IMR-90 (cell line): ENCODE data around the gene NQO2.

Source experiments
- BHLHE40 ChIP-seq: fragments of 150-350 bp; IDR thresholded peaks from 2 replicates; pipeline ENCODE4 v1.6.1; 2016; ENCODE audit warnings: mild to moderate bottlenecking, low read depth, low read length
- CHD1 ChIP-seq: IDR thresholded peaks from 2 replicates; pipeline ENCODE4 v1.6.1; 2012; ENCODE audit warnings: low read depth, low read length, improper control_type of control experiment
- FOS ChIP-seq: fragments of 150-350 bp; IDR thresholded peaks from 2 replicates; pipeline ENCODE4 v1.6.1; 2016; ENCODE audit warnings: low read depth, low read length
- MAZ ChIP-seq: IDR thresholded peaks from 2 replicates; pipeline ENCODE4 v1.6.1; 2012; ENCODE audit warnings: low read depth, mild to moderate bottlenecking, low read length, improper control_type of control experiment, moderate library complexity, borderline replicate concordance
- MXI1 ChIP-seq: IDR thresholded peaks from 2 replicates; pipeline ENCODE4 v1.6.1; 2012; ENCODE audit warnings: low read depth, mild to moderate bottlenecking, low read length, moderate library complexity, borderline replicate concordance
- POLR2A ChIP-seq: IDR thresholded peaks from 2 replicates; pipeline ENCODE4 v1.6.1; 2012; ENCODE audit warnings: mild to moderate bottlenecking, low read depth, low read length
- RAD21 ChIP-seq: IDR thresholded peaks from 2 replicates; pipeline ENCODE4 v1.6.1; 2012; ENCODE audit warnings: low read length, improper control_type of control experiment
- RCOR1 ChIP-seq: IDR thresholded peaks from 2 replicates; pipeline ENCODE4 v1.6.1; 2012; ENCODE audit warnings: mild to moderate bottlenecking, low read length, improper control_type of control experiment; ENCODE audit not compliant: insufficient replicate concordance
- RFX5 ChIP-seq: IDR thresholded peaks from 2 replicates; pipeline ENCODE4 v1.8.0; 2012; ENCODE audit warnings: low read depth, mild to moderate bottlenecking, low read length, moderate library complexity
- SMC3 ChIP-seq: fragments of 150-350 bp; IDR thresholded peaks from 2 replicates; pipeline ENCODE4 v1.6.1; 2016; ENCODE audit warnings: low read depth, mild to moderate bottlenecking, antibody characterized with exemption, low read length, moderate library complexity
- USF2 ChIP-seq: fragments of 150-350 bp; IDR thresholded peaks from 2 replicates; pipeline ENCODE4 v1.6.1; 2017; ENCODE audit warnings: mild to moderate bottlenecking, antibody characterized with exemption, low read length, low read depth
- TF ChIP-seq, protein P1 (sequence below): conservative IDR thresholded peaks from 2 replicates; pipeline ENCODE4 v1.5.1; 2012; ENCODE audit warnings: mild to moderate bottlenecking, low read depth, low read length, improper control_type of control experiment

DNA sequence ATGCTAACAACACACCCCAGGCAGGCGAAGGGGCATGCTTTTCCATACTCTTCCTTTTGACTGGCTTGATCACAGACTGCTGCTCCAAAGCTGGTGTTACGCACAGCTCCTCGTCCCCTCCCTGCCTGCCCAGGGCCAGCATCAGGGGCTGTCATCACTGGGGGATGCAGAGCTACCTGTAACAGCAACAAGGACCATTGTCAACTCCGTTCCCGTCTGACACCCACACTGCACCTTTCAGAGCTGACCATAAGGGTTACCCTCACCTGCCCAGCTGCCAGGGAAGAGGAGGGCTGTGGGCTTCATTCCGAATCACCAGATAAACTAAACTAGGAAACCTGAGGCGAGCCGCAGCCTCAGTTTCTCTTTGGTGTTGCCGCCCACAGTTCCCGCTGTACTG is 15.4 kb downstream of the NQO2 start:
- TF ChIP-seq, protein P1, sequence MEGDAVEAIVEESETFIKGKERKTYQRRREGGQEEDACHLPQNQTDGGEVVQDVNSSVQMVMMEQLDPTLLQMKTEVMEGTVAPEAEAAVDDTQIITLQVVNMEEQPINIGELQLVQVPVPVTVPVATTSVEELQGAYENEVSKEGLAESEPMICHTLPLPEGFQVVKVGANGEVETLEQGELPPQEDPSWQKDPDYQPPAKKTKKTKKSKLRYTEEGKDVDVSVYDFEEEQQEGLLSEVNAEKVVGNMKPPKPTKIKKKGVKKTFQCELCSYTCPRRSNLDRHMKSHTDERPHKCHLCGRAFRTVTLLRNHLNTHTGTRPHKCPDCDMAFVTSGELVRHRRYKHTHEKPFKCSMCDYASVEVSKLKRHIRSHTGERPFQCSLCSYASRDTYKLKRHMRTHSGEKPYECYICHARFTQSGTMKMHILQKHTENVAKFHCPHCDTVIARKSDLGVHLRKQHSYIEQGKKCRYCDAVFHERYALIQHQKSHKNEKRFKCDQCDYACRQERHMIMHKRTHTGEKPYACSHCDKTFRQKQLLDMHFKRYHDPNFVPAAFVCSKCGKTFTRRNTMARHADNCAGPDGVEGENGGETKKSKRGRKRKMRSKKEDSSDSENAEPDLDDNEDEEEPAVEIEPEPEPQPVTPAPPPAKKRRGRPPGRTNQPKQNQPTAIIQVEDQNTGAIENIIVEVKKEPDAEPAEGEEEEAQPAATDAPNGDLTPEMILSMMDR, result no peak
- TF ChIP-seq FOS (no peak), USF2 (no peak), SMC3 (no peak), POLR2A (no peak), RAD21 (no peak), MAZ (no peak), BHLHE40 (no peak), MXI1 (no peak), RFX5 (no peak), CHD1 (no peak), RCOR1 (no peak)
